Spleen (tissue), 11 donors: ENCODE data around the gene PPP2R3B. TPM values are rescaled to one million over a fixed set of nuclear protein-coding genes. Genes with fewer than 3 reads are reported as not detected.
"Not testable (repeated sequence)": the region's sequence is repeated elsewhere in the genome, so short reads cannot be mapped to it uniquely, and the experiment has no call there.

Source experiments
- DNase-seq: peaks from one replicate; pipeline ENCODE4 v3.0.0-alpha.2; 2020
- H3K27ac ChIP-seq, 8 donors: fragments of 200-600 bp; sonication (generic) in 7 of 8; 1 replicate in 4 of 8; 2 replicates in 4 of 8; pipeline versions ENCODE4 v1.5.0 to v1.8.0; 2016 to 2021; ENCODE audit warnings: inconsistent platforms in 4 of 8, mild to moderate bottlenecking in 4 of 8, moderate library complexity in 1 of 8
- H3K27me3 ChIP-seq, 7 donors: fragments of 200-600 bp; sonication (generic) in 6 of 7; replicated peaks in 1 of 7; 1 replicate in 4 of 7; 2 replicates in 3 of 7; pipeline versions ENCODE4 v1.5.0 to v1.8.0; 2016 to 2021; ENCODE audit warnings: inconsistent platforms in 3 of 7, mild to moderate bottlenecking in 1 of 7
- H3K36me3 ChIP-seq, 6 donors: fragments of 200-600 bp; sonication (generic) in 5 of 6; 1 replicate in 4 of 6; 2 replicates in 2 of 6; pipeline versions ENCODE4 v1.5.0 to v1.8.0; 2016 to 2021; ENCODE audit warnings: inconsistent platforms in 2 of 6
- H3K4me1 ChIP-seq, 6 donors: fragments of 200-600 bp; sonication (generic) in 5 of 6; 1 replicate in 3 of 6; 2 replicates in 3 of 6; pipeline versions ENCODE4 v1.5.0 to v1.8.0; 2016 to 2021; ENCODE audit warnings: inconsistent platforms in 3 of 6
- H3K4me3 ChIP-seq, 8 donors: fragments of 200-600 bp; sonication (generic) in 7 of 8; 1 replicate in 4 of 8; 2 replicates in 4 of 8; pipeline versions ENCODE4 v1.5.0 to v1.8.0; 2016 to 2021; ENCODE audit warnings: inconsistent platforms in 4 of 8, mild to moderate bottlenecking in 4 of 8, moderate library complexity in 2 of 8
- H3K9me3 ChIP-seq, 8 donors: fragments of 200-600 bp; sonication (generic) in 7 of 8; 1 replicate in 4 of 8; 2 replicates in 4 of 8; pipeline versions ENCODE4 v1.5.0 to v1.8.0; 2016 to 2021; ENCODE audit warnings: inconsistent platforms in 4 of 8
- CTCF ChIP-seq, 11 experiments: fragments of 200-600 bp in 7 of 11; fragments of 450-650 bp in 4 of 11; sonication (generic) in 4 of 11; IDR thresholded peaks in 8 of 11; conservative IDR thresholded peaks in 3 of 11; 1 replicate in 7 of 11; 2 replicates in 4 of 11; pipeline versions ENCODE4 v1.4.0 to v1.8.0; 2016 to 2021; ENCODE audit warnings: antibody characterized with exemption in 11 of 11, inconsistent platforms in 4 of 11, mild to moderate bottlenecking in 1 of 11
- POLR2A ChIP-seq, 3 donors: fragments of 450-650 bp; IDR thresholded peaks; one replicate each; pipeline ENCODE4 v1.5.1; 2017; ENCODE audit warnings: antibody characterized with exemption in 3 of 3, mild to moderate bottlenecking in 1 of 3
- POLR2AphosphoS5 ChIP-seq, 3 donors: sonication (generic); formaldehyde crosslinking; IDR thresholded peaks; one replicate each; pipeline ENCODE4 v1.5.1; 2017; ENCODE audit warnings: antibody characterized with exemption in 3 of 3
- WGBS, 5 donors: extraction: QIAGEN DNeasy Blood & Tissue Kit in 3 of 5; methylation state at CpG; one replicate each; pipeline versions ENCODE4 v1.1.5 to v1.1.7; 2013 to 2018; 5-methylcytosine and 5-hydroxymethylcytosine counted together
- intact Hi-C: fragments of 100-400 bp; cut with DNase I; formaldehyde crosslinking; loops from one replicate; pipeline ENCODE4 v1.15.0; 2023; ENCODE audit warnings: low total_unique reads
- polyA plus RNA-seq, 3 donors: library from polyadenylated mRNA; stranded (reverse); fragments of 200-250 nt; gene quantifications; one replicate each; pipeline ENCODE4 v1.2.1, GENCODE V29; 2013
- total RNA-seq, 7 donors: library from RNA; depleted of rRNA in 3 of 7; stranded (reverse); fragments of >200 nt in 3 of 7; fragmentation: NEBNext Ultra II Directional in 4 of 7; extraction: Animal tissue kit (Norgen Biotek cat#: 25700) in 4 of 7; gene quantifications; one replicate each; pipeline versions ENCODE4 v1.1.0 to v1.2.1, GENCODE V29; 2016 to 2021
- donor health status: healthy with polysubstance abuse.
- donor health status: DM: no; HTN: no; CAD: no; lungs with moderate emphysema.
- donor health status: DM: no; HTN: no; CAD: no.
- donor health status: Bipolar disorder and iron deficiency.
- donor health status: healthy.
- donor health status: DM: no; HTN: no; CAD: no.
- donor health status: DM: yes; HTN: yes; CAD: no.

Gene PPP2R3B
- total and polyA plus RNA-seq, 10 donors = 12.6 to 62.2 (median 26.9) TPM

GRCh38 chrX:421646-422391 is 35.1 kb upstream of the PPP2R3B start:
- no peak overlapping the region for H3K27ac ChIP-seq
- DNase-seq = no peak
- H3K36me3 ChIP-seq = no peaks in the 10 kb centered on the region
- TF ChIP-seq CTCF (IDR thresholded peaks at IDR 0.05 in 8 of 11, conservative IDR thresholded peaks at IDR 0.05 in 3 of 11) = no peak
- no peak for TF ChIP-seq POLR2A (IDR thresholded peaks at IDR 0.05)
- TF ChIP-seq POLR2AphosphoS5 (IDR thresholded peaks at IDR 0.05) = no peak
- no peak overlapping the region for H3K4me3 ChIP-seq
- intact Hi-C loops = no loop called here
- H3K27me3 ChIP-seq = peaks cover 0 to 15% (median 0%) of the 10 kb centered on the region in 7 donors
- WGBS, 5 donors = 34 to 41% (median 37%) methylated on average over 40 of the region's 40 CpGs
- H3K9me3 ChIP-seq = peaks cover 0 to 5% (median 0%) of the 10 kb centered on the region in 8 donors
- no peaks in the 10 kb centered on the region for H3K4me1 ChIP-seq

GRCh38 chrX:420496-421223 is 34.0 kb upstream of the PPP2R3B start:
- TF ChIP-seq POLR2A (IDR thresholded peaks at IDR 0.05) = no peak
- H3K9me3 ChIP-seq = peaks cover 0 to 5% (median 0%) of the 10 kb centered on the region in 8 donors
- H3K4me1 ChIP-seq = no peaks in the 10 kb centered on the region
- H3K27me3 ChIP-seq = peaks cover 0 to 8% (median 0%) of the 10 kb centered on the region in 7 donors
- intact Hi-C loops = no loop called here
- no peak overlapping the region for H3K4me3 ChIP-seq
- H3K36me3 ChIP-seq = no peaks in the 10 kb centered on the region
- WGBS, 5 donors = 89 to 95% (median 92%) methylated on average over 39 to 41 of the region's 41 CpGs
- H3K27ac ChIP-seq = no peak overlapping the region
- no peak for DNase-seq

- H3K36me3 ChIP-seq = no peaks in the 10 kb centered on the region
- H3K4me1 ChIP-seq = peaks cover 0 to 2% (median 0%) of the 10 kb centered on the region in 6 donors
- H3K9me3 ChIP-seq = peaks cover 0 to 5% (median 0%) of the 10 kb centered on the region in 8 donors
- DNase-seq = no peak
- WGBS, 5 donors = 88 to 95% (median 90%) methylated on average over 45 to 55 of the region's 55 CpGs
- intact Hi-C loops = no loop called here
- no peak for TF ChIP-seq POLR2AphosphoS5 (IDR thresholded peaks at IDR 0.05)
- TF ChIP-seq POLR2A (IDR thresholded peaks at IDR 0.05) = no peak
- no peak for TF ChIP-seq CTCF (IDR thresholded peaks at IDR 0.05 in 8 of 11, conservative IDR thresholded peaks at IDR 0.05 in 3 of 11)
- H3K27ac ChIP-seq = no peak overlapping the region
- peaks cover 0 to 6% (median 0%) of the 10 kb centered on the region in 7 donors for H3K27me3 ChIP-seq
- H3K4me3 ChIP-seq = no peak overlapping the region
These were observed 32.4 kb upstream of the PPP2R3B start for GRCh38 chrX:418927-419729.

GRCh38 chrX:415498-415897 is 28.8 kb upstream of the PPP2R3B start:
- WGBS, 5 donors = 83 to 98% (median 92%) methylated on average over 5 of the region's 5 CpGs
- H3K4me1 ChIP-seq = peaks cover 0 to 12% (median 0%) of the 10 kb centered on the region in 6 donors

More at GRCh38 chrX:415498-415897, 28.8 kb upstream of the PPP2R3B start:
- intact Hi-C loops, H3K27ac ChIP-seq, H3K4me3 ChIP-seq, H3K36me3 ChIP-seq, H3K9me3 ChIP-seq, DNase-seq: not testable (repeated sequence)
- H3K27me3 ChIP-seq = peaks cover 0 to 20% (median 4%) of the 10 kb centered on the region in 7 donors
